Spinal cord (tissue), 10 donors: ENCODE measurements around the gene XRN1. TPM values are rescaled to one million over a fixed set of nuclear protein-coding genes. Genes with fewer than 3 reads are reported as not detected.
"Not testable (repeated sequence)": the region's sequence is repeated elsewhere in the genome, so short reads cannot be mapped to it uniquely, and the experiment has no call there.

ENCODE experiments used
- DNase-seq, 6 donors: peaks; one replicate each; pipeline versions ENCODE4 v3.0.0 to v3.0.0-alpha.2; 2013 to 2015; ENCODE audit warnings: low spot score in 6 of 6, low read depth in 4 of 6
- H3K27ac ChIP-seq: one replicate; pipeline ENCODE4 v1.5.1; 2013; ENCODE audit warnings: low read depth, low read length, control low read depth
- H3K27me3 ChIP-seq: one replicate; pipeline ENCODE4 v1.6.1; 2013; ENCODE audit warnings: low read length; ENCODE audit not compliant: control insufficient read depth, insufficient read depth
- H3K36me3 ChIP-seq: one replicate; pipeline ENCODE4 v1.6.1; 2013; ENCODE audit warnings: low read length; ENCODE audit not compliant: control insufficient read depth, insufficient read depth
- H3K4me1 ChIP-seq: one replicate; pipeline ENCODE4 v1.6.1; 2013; ENCODE audit warnings: low read length; ENCODE audit not compliant: control insufficient read depth, insufficient read depth
- H3K4me3 ChIP-seq: one replicate; pipeline ENCODE4 v1.5.1; 2013; ENCODE audit warnings: low read depth, low read length, control low read depth
- H3K9me3 ChIP-seq: one replicate; pipeline ENCODE4 v1.6.1; 2013; ENCODE audit warnings: low read length; ENCODE audit not compliant: control insufficient read depth, insufficient read depth
- WGBS: methylation state at CpG from one replicate; pipeline ENCODE4 v1.1.5; 2013; ENCODE audit warnings: missing lambda C conversion rate; ENCODE audit not compliant: insufficient coverage; 5-methylcytosine and 5-hydroxymethylcytosine counted together
- polyA plus RNA-seq, 2 donors: library from polyadenylated mRNA; unstranded; fragments of 120-200 nt; gene quantifications; one replicate each; pipeline ENCODE4 v1.2.1, GENCODE V29; 2013; ENCODE audit not compliant: insufficient read length in 2 of 2
- total RNA-seq, 2 donors: library from RNA; depleted of rRNA in 1 of 2; stranded (reverse); fragments of 120-200 nt in 1 of 2; fragments of >200 nt in 1 of 2; gene quantifications; one replicate each; pipeline versions ENCODE4 v1.2.3 to v1.2.4, GENCODE V29; 2013 to 2014
- donor health status: healthy.

Gene XRN1
- total and polyA plus RNA-seq, 4 donors = 11.6 to 75.5 (median 24.1) TPM

DNA sequence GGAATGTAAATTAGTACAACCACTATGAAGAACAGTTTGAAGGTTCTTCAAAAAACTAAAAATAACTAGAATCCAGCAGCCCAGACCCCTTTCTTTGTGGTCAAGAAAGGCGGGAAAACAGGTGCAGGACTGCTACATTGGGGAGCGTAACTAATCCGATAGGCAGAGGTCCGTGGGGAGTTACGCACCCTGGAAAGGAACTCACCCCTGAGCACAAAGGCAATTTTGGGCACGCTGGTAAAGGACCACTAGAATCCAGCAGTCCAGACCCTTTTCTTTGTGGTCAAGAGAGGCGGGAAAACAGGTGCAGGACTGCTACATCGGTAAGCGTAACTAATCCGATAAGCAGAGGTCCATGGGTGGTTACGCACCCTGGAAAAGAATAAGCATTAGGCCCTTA is 9.7 kb downstream of the XRN1 start:
- H3K4me3 ChIP-seq, H3K27me3 ChIP-seq, H3K27ac ChIP-seq, DNase-seq, H3K4me1 ChIP-seq, H3K36me3 ChIP-seq, H3K9me3 ChIP-seq: not testable (repeated sequence)
- 97% methylated on average over 10 of the region's 11 CpGs for WGBS

- no peak overlapping the region for H3K27ac ChIP-seq
- peaks cover 4% of the 10 kb centered on the region for H3K36me3 ChIP-seq
- H3K4me3 ChIP-seq = no peak overlapping the region
- no peaks in the 10 kb centered on the region for H3K4me1 ChIP-seq
- H3K27me3 ChIP-seq = no peaks in the 10 kb centered on the region
- DNase-seq = no peak
- no peaks in the 10 kb centered on the region for H3K9me3 ChIP-seq
Observed at GRCh38 chr3:142436951-142437585, 10.8 kb downstream of the XRN1 start.

DNA sequence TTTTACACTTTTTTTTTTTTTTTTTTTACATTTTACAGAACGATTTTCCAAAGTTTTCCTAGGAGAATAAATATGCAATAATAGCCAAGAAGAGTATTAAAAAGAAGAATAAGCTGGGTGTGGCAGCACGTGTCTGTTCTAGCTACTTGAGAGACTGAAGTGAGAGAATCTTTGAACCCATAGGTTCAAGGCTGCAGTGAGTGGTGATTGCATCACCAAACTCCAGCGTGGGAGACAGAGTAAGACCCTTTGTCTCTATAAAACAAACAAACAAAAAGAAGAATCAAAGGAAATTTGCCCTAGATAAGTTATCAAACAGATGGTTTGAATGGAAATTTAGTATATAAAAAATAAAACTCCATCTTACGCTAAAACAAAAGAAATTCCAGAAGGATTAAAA is 13.3 kb downstream of the XRN1 start:
- Histone ChIP-seq H3K4me3 (no peak overlapping the region), H3K9me3 (no peaks in the 10 kb centered on the region), H3K4me1 (no peaks in the 10 kb centered on the region), H3K27ac (no peak overlapping the region), H3K27me3 (no peaks in the 10 kb centered on the region), H3K36me3 (peaks cover 12% of the 10 kb centered on the region)
- no CpG with 5 or more reads among the region's 4 CpGs for WGBS
- DNase-seq = no peak

GRCh38 chr3:142433110-142433509 is 14.7 kb downstream of the XRN1 start:
- DNase-seq = no peak
- H3K9me3 ChIP-seq = no peaks in the 10 kb centered on the region
- no peaks in the 10 kb centered on the region for H3K4me1 ChIP-seq
- no peaks in the 10 kb centered on the region for H3K27me3 ChIP-seq
- H3K27ac ChIP-seq = no peak overlapping the region
- H3K36me3 ChIP-seq = peaks cover 14% of the 10 kb centered on the region
- no CpG with 5 or more reads among the region's 2 CpGs for WGBS
- no peak overlapping the region for H3K4me3 ChIP-seq

DNA sequence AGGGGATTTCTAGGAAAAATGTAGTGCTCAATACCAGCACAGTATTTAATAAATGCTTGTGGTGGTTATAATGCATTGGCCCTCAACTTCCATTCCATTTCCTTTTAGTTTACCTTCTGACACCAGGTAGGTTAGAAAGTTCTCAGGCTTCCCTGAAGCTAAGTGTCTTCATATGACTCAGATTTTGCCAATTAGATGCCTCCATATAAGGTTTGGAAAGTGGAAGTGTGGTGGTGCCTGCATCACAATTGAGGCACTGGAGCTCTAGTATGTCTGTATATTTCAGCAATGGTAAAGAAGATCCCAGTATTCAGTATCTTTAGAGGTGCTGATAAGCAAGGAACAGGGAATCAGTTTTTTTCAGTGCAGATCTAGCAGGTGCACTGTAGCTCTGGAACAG is 18.3 kb downstream of the XRN1 start:
- DNase-seq = no peak

DNA sequence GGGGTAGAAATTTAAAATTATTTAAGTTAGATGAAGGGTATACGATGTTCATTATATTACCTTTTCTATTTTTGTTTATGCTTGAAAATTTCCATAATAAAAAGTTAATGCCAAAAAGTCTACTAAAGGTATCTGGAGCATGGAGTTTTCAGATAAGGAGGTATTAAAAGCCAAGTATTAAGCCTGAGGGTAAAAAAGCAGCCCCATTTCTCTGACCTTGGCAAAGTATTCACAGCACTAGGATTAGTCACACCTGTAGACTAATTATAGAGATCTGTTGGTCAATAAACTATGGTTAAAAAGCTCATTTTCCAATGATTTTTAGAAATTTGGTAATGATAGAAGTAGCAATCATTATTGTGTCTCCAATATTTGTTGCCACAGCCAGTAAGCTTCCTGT is 23.1 kb downstream of the XRN1 start:
- no peaks in the 10 kb centered on the region for H3K4me1 ChIP-seq
- no peak overlapping the region for H3K27ac ChIP-seq
- WGBS = no CpG with 5 or more reads among the region's 1 CpG
- no peak for DNase-seq
- peaks cover 15% of the 10 kb centered on the region for H3K36me3 ChIP-seq
- H3K27me3 ChIP-seq = no peaks in the 10 kb centered on the region
- no peaks in the 10 kb centered on the region for H3K9me3 ChIP-seq
- H3K4me3 ChIP-seq = no peak overlapping the region

More for the DNA sequence above, 18.3 kb downstream of the XRN1 start:
- Histone ChIP-seq H3K27me3 (no peaks in the 10 kb centered on the region), H3K4me1 (no peaks in the 10 kb centered on the region), H3K27ac (no peak overlapping the region), H3K4me3 (no peak overlapping the region), H3K9me3 (no peaks in the 10 kb centered on the region), H3K36me3 (peaks cover 13% of the 10 kb centered on the region)

GRCh38 chr3:142418926-142419592 is 28.8 kb downstream of the XRN1 start:
- DNase-seq = no peak
- peaks cover 23% of the 10 kb centered on the region for H3K36me3 ChIP-seq
- no peaks in the 10 kb centered on the region for H3K4me1 ChIP-seq
- H3K27me3 ChIP-seq = no peaks in the 10 kb centered on the region
- no peak overlapping the region for H3K4me3 ChIP-seq
- no peaks in the 10 kb centered on the region for H3K9me3 ChIP-seq
- H3K27ac ChIP-seq = no peak overlapping the region
- WGBS = 92% methylated on average over 4 of the region's 5 CpGs

- no CpG with 5 or more reads among the region's 1 CpG for WGBS
- Histone ChIP-seq H3K4me1 (no peaks in the 10 kb centered on the region), H3K4me3 (no peak overlapping the region), H3K9me3 (no peaks in the 10 kb centered on the region), H3K36me3 (peaks cover 23% of the 10 kb centered on the region), H3K27me3 (no peaks in the 10 kb centered on the region), H3K27ac (no peak overlapping the region)
- DNase-seq = no peak
Observed at GRCh38 chr3:142417302-142417701, 30.5 kb downstream of the XRN1 start.

DNA sequence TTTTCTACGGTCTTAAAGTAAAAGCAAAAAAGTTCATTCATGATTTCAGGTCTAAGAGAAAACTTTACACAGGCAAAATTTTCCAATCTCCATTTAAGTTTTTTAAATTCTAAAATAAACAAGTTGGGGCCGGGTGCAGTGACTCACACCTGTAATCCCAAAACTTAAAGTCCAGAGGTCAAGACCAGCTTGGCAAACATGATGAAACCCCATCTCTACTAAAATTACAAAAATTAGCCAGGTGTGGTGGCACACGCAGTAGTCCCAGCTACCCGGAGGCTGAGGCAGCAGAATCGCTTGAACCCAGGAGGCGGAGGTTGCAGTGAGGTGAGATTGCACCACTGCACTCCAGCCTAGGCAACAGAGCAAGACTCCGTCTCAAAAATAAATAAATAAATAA is 47.3 kb downstream of the XRN1 start:
- not testable (repeated sequence) for H3K4me1 ChIP-seq, H3K27ac ChIP-seq, H3K9me3 ChIP-seq, H3K4me3 ChIP-seq, DNase-seq, H3K27me3 ChIP-seq
- 100% methylated on average over 4 of the region's 7 CpGs for WGBS
- peaks cover 17% of the 10 kb centered on the region for H3K36me3 ChIP-seq

DNA sequence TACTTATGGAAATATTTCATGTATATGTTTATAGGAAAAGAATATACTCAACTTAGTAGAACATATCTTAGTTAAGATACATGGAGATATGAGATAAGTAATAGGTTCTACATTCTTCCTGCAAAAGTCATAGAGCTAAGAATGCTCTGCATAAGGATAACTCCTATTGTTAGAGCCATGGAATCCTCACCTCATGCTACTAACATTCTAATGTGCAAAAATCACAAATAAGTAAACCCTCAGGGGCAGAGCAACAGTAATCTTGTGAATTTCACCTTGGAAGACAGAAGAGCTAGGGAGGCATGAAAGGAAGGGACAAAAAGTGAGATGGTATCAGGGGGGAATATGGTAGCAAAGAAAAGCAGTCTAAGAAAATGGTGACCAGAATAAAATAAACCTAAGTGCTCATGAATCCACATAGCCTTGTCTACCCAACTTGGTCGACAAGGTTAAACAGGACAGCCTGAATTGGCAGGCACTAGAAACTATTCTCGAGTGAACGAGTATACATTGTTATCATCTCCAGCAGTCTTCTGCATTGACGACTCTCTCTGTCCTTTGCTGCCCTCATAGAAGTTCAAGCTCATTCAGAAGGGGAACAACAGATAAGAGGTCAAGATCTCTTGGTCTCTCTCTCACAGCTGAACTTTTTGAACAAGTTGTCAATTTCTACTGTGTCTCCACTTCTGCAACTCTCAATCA is 52.8 kb downstream of the XRN1 start:
- WGBS = 90% methylated on average over 4 of the region's 4 CpGs
- Histone ChIP-seq H3K9me3 (peaks cover 1% of the 10 kb centered on the region), H3K27me3 (no peaks in the 10 kb centered on the region), H3K27ac (no peak overlapping the region), H3K36me3 (peaks cover 13% of the 10 kb centered on the region), H3K4me1 (no peaks in the 10 kb centered on the region), H3K4me3 (no peak overlapping the region)
- no peak for DNase-seq
